ENCODE data around the gene NIPBL. TPM values are rescaled to one million over a fixed set of nuclear protein-coding genes. Genes with fewer than 3 reads are reported as not detected.

The NIPBL gene
- total and polyA plus RNA-seq, 8 donors: 48.8 to 80.2 (median 67.6) TPM

GRCh38 chr5:36932699-36933098, 56.1 kb downstream of the NIPBL start:
- Histone ChIP-seq H3K27me3 (no peaks in the 10 kb centered on the region), H3K4me1 (peaks cover 2 to 16% of the 10 kb centered on the region in 2 donors), H3K4me3 (no peak overlapping the region), H3K36me3 (no peaks in the 10 kb centered on the region), H3K9me3 (no peaks in the 10 kb centered on the region), H3K27ac (no peak overlapping the region)
- ATAC-seq: peak; percentile 76
- TF ChIP-seq CTCF (IDR thresholded peaks at IDR 0.05): no peak
- intact Hi-C loops (cut with DNase I): no loop called here
- no peak for DNase-seq

GRCh38 chr5:36934740-36935356, 58.3 kb downstream of the NIPBL start:
- intact Hi-C loops (cut with DNase I): no loop called here
- no peak for TF ChIP-seq CTCF (IDR thresholded peaks at IDR 0.05)

GRCh38 chr5:36935805-36936204, 59.2 kb downstream of the NIPBL start:
- Histone ChIP-seq H3K4me1 (peaks cover 0 to 26% of the 10 kb centered on the region in 2 donors), H3K4me3 (no peak overlapping the region), H3K9me3 (no peaks in the 10 kb centered on the region), H3K27me3 (no peaks in the 10 kb centered on the region), H3K27ac (no peak overlapping the region), H3K36me3 (no peaks in the 10 kb centered on the region)
- TF ChIP-seq CTCF (IDR thresholded peaks at IDR 0.05): no peak
- DNase-seq: no peak
- no peak for ATAC-seq
- intact Hi-C loops (cut with DNase I): no loop called here

More at GRCh38 chr5:36934740-36935356, 58.3 kb downstream of the NIPBL start:
- H3K36me3 ChIP-seq: no peaks in the 10 kb centered on the region
- DNase-seq (no peak), ATAC-seq (no peak)
- no peak overlapping the region for H3K27ac ChIP-seq
- no peak overlapping the region for H3K4me3 ChIP-seq
- H3K4me1 ChIP-seq: peaks cover 0 to 21% of the 10 kb centered on the region in 2 donors
- H3K9me3 ChIP-seq: no peaks in the 10 kb centered on the region
- H3K27me3 ChIP-seq: no peaks in the 10 kb centered on the region

- ATAC-seq: no peak
- Histone ChIP-seq H3K27me3 (no peaks in the 10 kb centered on the region), H3K9me3 (no peaks in the 10 kb centered on the region), H3K4me1 (peaks cover 0 to 26% of the 10 kb centered on the region in 2 donors), H3K27ac (no peak overlapping the region), H3K4me3 (no peak overlapping the region), H3K36me3 (no peaks in the 10 kb centered on the region)
- no peak for TF ChIP-seq CTCF (IDR thresholded peaks at IDR 0.05)
- intact Hi-C loops (cut with DNase I): no loop called here
- no peak for DNase-seq
These were observed 59.7 kb downstream of the NIPBL start for GRCh38 chr5:36936309-36936708.

GRCh38 chr5:36938129-36938528, 61.6 kb downstream of the NIPBL start:
- Histone ChIP-seq H3K36me3 (no peaks in the 10 kb centered on the region), H3K27ac (no peak overlapping the region), H3K9me3 (no peaks in the 10 kb centered on the region), H3K4me3 (no peak overlapping the region), H3K4me1 (peaks cover 0 to 26% of the 10 kb centered on the region in 2 donors), H3K27me3 (no peaks in the 10 kb centered on the region)
- no peak for TF ChIP-seq CTCF (IDR thresholded peaks at IDR 0.05)
- DNase-seq (no peak), ATAC-seq (no peak)
- intact Hi-C loops (cut with DNase I): no loop called here

Data from left lung (tissue), 10 donors.